Activated naive CD8-positive, alpha-beta T cell treated with anti-CD3 and anti-CD28 coated beads for 36 hours (primary cell): Measurements from ENCODE around the gene NOS1AP. TPM values are rescaled to one million over a fixed set of nuclear protein-coding genes. Genes with fewer than 3 reads are reported as not detected.

Experiments
- DNase-seq: peaks from one replicate; pipeline ENCODE4 v3.0.0; 2021
- H3K27ac Mint-ChIP-seq: one replicate; pipeline ENCODE4 v1.8.0; 2022; ENCODE audit warnings: mild to moderate bottlenecking, moderate library complexity, mixed read lengths
- H3K27me3 Mint-ChIP-seq: one replicate; pipeline ENCODE4 v1.8.0; 2022; ENCODE audit warnings: mild to moderate bottlenecking, mixed read lengths
- H3K36me3 Mint-ChIP-seq: one replicate; pipeline ENCODE4 v1.8.0; 2021; ENCODE audit warnings: mild to moderate bottlenecking, mixed read lengths
- H3K4me1 Mint-ChIP-seq: one replicate; pipeline ENCODE4 v1.8.0; 2021; ENCODE audit warnings: mixed read lengths
- H3K4me3 Mint-ChIP-seq: one replicate; pipeline ENCODE4 v1.8.0; 2022; ENCODE audit warnings: mild to moderate bottlenecking, moderate library complexity, mixed read lengths
- H3K9me3 Mint-ChIP-seq: one replicate; pipeline ENCODE4 v1.8.0; 2022; ENCODE audit warnings: mixed read lengths
- total RNA-seq, 2 experiments: library from RNA; stranded (reverse); gene quantifications; one replicate each; pipeline ENCODE4 v1.2.3, GENCODE V29; 2021

The NOS1AP gene
- total RNA-seq, 2 experiments from 2014 or later: 0.14 to 0.21 TPM

- no peak overlapping the region for H3K4me3 Mint-ChIP-seq
- H3K36me3 Mint-ChIP-seq: no peaks in the 10 kb centered on the region
- DNase-seq: no peak
- H3K27me3 Mint-ChIP-seq: peaks cover 5% of the 10 kb centered on the region
- no peaks in the 10 kb centered on the region for H3K4me1 Mint-ChIP-seq
- no peak overlapping the region for H3K27ac Mint-ChIP-seq
- H3K9me3 Mint-ChIP-seq: no peaks in the 10 kb centered on the region
These were observed 20.9 kb downstream of the NOS1AP start for GRCh38 chr1:162090378-162090777.

- Mint-ChIP-seq H3K27ac (no peak overlapping the region), H3K36me3 (no peaks in the 10 kb centered on the region), H3K9me3 (no peaks in the 10 kb centered on the region), H3K27me3 (peaks cover 5% of the 10 kb centered on the region), H3K4me1 (no peaks in the 10 kb centered on the region), H3K4me3 (no peak overlapping the region)
- no peak for DNase-seq
These were observed 22.4 kb downstream of the NOS1AP start for GRCh38 chr1:162091681-162092524.

GRCh38 chr1:162093095-162093494, 23.6 kb downstream of the NOS1AP start:
- Mint-ChIP-seq H3K36me3 (no peaks in the 10 kb centered on the region), H3K4me3 (no peak overlapping the region), H3K27ac (no peak overlapping the region), H3K9me3 (no peaks in the 10 kb centered on the region), H3K27me3 (peaks cover 5% of the 10 kb centered on the region), H3K4me1 (no peaks in the 10 kb centered on the region)
- DNase-seq: no peak

GRCh38 chr1:162094271-162094670, 24.8 kb downstream of the NOS1AP start:
- Mint-ChIP-seq H3K4me1 (no peaks in the 10 kb centered on the region), H3K27ac (no peak overlapping the region), H3K9me3 (no peaks in the 10 kb centered on the region), H3K4me3 (no peak overlapping the region), H3K36me3 (no peaks in the 10 kb centered on the region), H3K27me3 (peaks cover 4% of the 10 kb centered on the region)
- DNase-seq: no peak

- no peak for DNase-seq
- H3K27ac Mint-ChIP-seq: no peak overlapping the region
- H3K9me3 Mint-ChIP-seq: no peaks in the 10 kb centered on the region
- no peaks in the 10 kb centered on the region for H3K4me1 Mint-ChIP-seq
- H3K27me3 Mint-ChIP-seq: no peaks in the 10 kb centered on the region
- H3K36me3 Mint-ChIP-seq: no peaks in the 10 kb centered on the region
- H3K4me3 Mint-ChIP-seq: no peak overlapping the region
These were observed 25.2 kb downstream of the NOS1AP start for GRCh38 chr1:162094723-162095122.

GRCh38 chr1:162107911-162108310, 38.4 kb downstream of the NOS1AP start:
- DNase-seq: no peak
- Mint-ChIP-seq H3K36me3 (no peaks in the 10 kb centered on the region), H3K27me3 (peaks cover 44% of the 10 kb centered on the region), H3K4me1 (no peaks in the 10 kb centered on the region), H3K27ac (no peak overlapping the region), H3K4me3 (no peak overlapping the region), H3K9me3 (peaks cover 12% of the 10 kb centered on the region)

GRCh38 chr1:162108426-162108825, 38.9 kb downstream of the NOS1AP start:
- no peak for DNase-seq
- no peaks in the 10 kb centered on the region for H3K4me1 Mint-ChIP-seq
- H3K27ac Mint-ChIP-seq: no peak overlapping the region
- no peaks in the 10 kb centered on the region for H3K36me3 Mint-ChIP-seq
- no peak overlapping the region for H3K4me3 Mint-ChIP-seq
- H3K27me3 Mint-ChIP-seq: peaks cover 44% of the 10 kb centered on the region
- H3K9me3 Mint-ChIP-seq: peaks cover 10% of the 10 kb centered on the region

- no peaks in the 10 kb centered on the region for H3K36me3 Mint-ChIP-seq
- no peak overlapping the region for H3K4me3 Mint-ChIP-seq
- no peaks in the 10 kb centered on the region for H3K4me1 Mint-ChIP-seq
- peaks cover 25% of the 10 kb centered on the region for H3K27me3 Mint-ChIP-seq
- no peak for DNase-seq
- peaks cover 7% of the 10 kb centered on the region for H3K9me3 Mint-ChIP-seq
- no peak overlapping the region for H3K27ac Mint-ChIP-seq
These were observed 41.4 kb downstream of the NOS1AP start for GRCh38 chr1:162110910-162111309.

GRCh38 chr1:162111572-162111971, 42.1 kb downstream of the NOS1AP start:
- H3K36me3 Mint-ChIP-seq: no peaks in the 10 kb centered on the region
- no peak for DNase-seq
- H3K27me3 Mint-ChIP-seq: peaks cover 19% of the 10 kb centered on the region
- H3K4me1 Mint-ChIP-seq: no peaks in the 10 kb centered on the region
- no peak overlapping the region for H3K27ac Mint-ChIP-seq
- H3K9me3 Mint-ChIP-seq: peaks cover 7% of the 10 kb centered on the region
- no peak overlapping the region for H3K4me3 Mint-ChIP-seq

- Mint-ChIP-seq H3K27ac (no peak overlapping the region), H3K36me3 (no peaks in the 10 kb centered on the region), H3K9me3 (peaks cover 7% of the 10 kb centered on the region), H3K4me3 (no peak overlapping the region), H3K4me1 (no peaks in the 10 kb centered on the region), H3K27me3 (peaks cover 18% of the 10 kb centered on the region)
- no peak for DNase-seq
These were observed 43.9 kb downstream of the NOS1AP start for GRCh38 chr1:162113419-162113818.

- no peaks in the 10 kb centered on the region for H3K4me1 Mint-ChIP-seq
- H3K4me3 Mint-ChIP-seq: no peak overlapping the region
These were observed 47.7 kb downstream of the NOS1AP start for GRCh38 chr1:162117039-162117774.

GRCh38 chr1:162118063-162118462, 48.6 kb downstream of the NOS1AP start:
- DNase-seq: no peak
- no peaks in the 10 kb centered on the region for H3K36me3 Mint-ChIP-seq
- no peaks in the 10 kb centered on the region for H3K4me1 Mint-ChIP-seq
- H3K27me3 Mint-ChIP-seq: peaks cover 10% of the 10 kb centered on the region
- no peak overlapping the region for H3K27ac Mint-ChIP-seq
- H3K4me3 Mint-ChIP-seq: no peak overlapping the region
- no peaks in the 10 kb centered on the region for H3K9me3 Mint-ChIP-seq

More at GRCh38 chr1:162117039-162117774, 47.7 kb downstream of the NOS1AP start:
- no peak for DNase-seq
- H3K36me3 Mint-ChIP-seq: no peaks in the 10 kb centered on the region
- peaks cover 13% of the 10 kb centered on the region for H3K27me3 Mint-ChIP-seq
- H3K27ac Mint-ChIP-seq: no peak overlapping the region
- no peaks in the 10 kb centered on the region for H3K9me3 Mint-ChIP-seq

GRCh38 chr1:162128693-162129356, 59.3 kb downstream of the NOS1AP start:
- no peak for DNase-seq
- no peaks in the 10 kb centered on the region for H3K9me3 Mint-ChIP-seq
- no peaks in the 10 kb centered on the region for H3K4me1 Mint-ChIP-seq
- no peak overlapping the region for H3K27ac Mint-ChIP-seq
- H3K27me3 Mint-ChIP-seq: peaks cover 25% of the 10 kb centered on the region
- H3K4me3 Mint-ChIP-seq: no peak overlapping the region
- no peaks in the 10 kb centered on the region for H3K36me3 Mint-ChIP-seq

- Mint-ChIP-seq H3K4me3 (no peak overlapping the region), H3K36me3 (no peaks in the 10 kb centered on the region), H3K27ac (no peak overlapping the region), H3K9me3 (no peaks in the 10 kb centered on the region), H3K27me3 (peaks cover 32% of the 10 kb centered on the region), H3K4me1 (no peaks in the 10 kb centered on the region)
- DNase-seq: no peak
These were observed 60.8 kb downstream of the NOS1AP start for GRCh38 chr1:162130308-162130707.
